CD8-positive, alpha-beta memory T cell (primary cell): ENCODE data around the gene DCP1B. TPM values are rescaled to one million over a fixed set of nuclear protein-coding genes. Genes with fewer than 3 reads are reported as not detected.

ENCODE experiments used
- CTCF ChIA-PET: fragments of 350-600 bp; sonication (Branson Sonifier 250); formaldehyde crosslinking; loops from one replicate; lab custom pipeline; 2021; ENCODE audit warnings: antibody characterized with exemption; lab: Charles Lee
- POLR2A ChIA-PET: fragments of 350-600 bp; sonication (Branson Sonifier 250); formaldehyde crosslinking; loops from one replicate; lab custom pipeline; 2021; ENCODE audit warnings: antibody characterized with exemption; lab: Charles Lee
- DNase-seq, 5 donors: peaks; one replicate each; pipeline versions ENCODE4 v3.0.0 to v3.0.0-alpha.2; 2020 to 2022; ENCODE audit warnings: mixed read lengths in 1 of 5
- H3K27ac ChIP-seq: one replicate; pipeline ENCODE4 v1.7.0; 2013; ENCODE audit warnings: low read depth, mild to moderate bottlenecking, low read length, moderate library complexity
- H3K27me3 ChIP-seq: 2 replicates; pipeline ENCODE4 v1.7.0; 2013; ENCODE audit warnings: low read length, mild to moderate bottlenecking; ENCODE audit not compliant: insufficient read depth, poor library complexity, severe bottlenecking
- H3K36me3 ChIP-seq: 2 replicates; pipeline ENCODE4 v1.7.0; 2013; ENCODE audit warnings: mild to moderate bottlenecking, low read length, moderate library complexity; ENCODE audit not compliant: insufficient read depth
- H3K4me1 ChIP-seq: 2 replicates; pipeline ENCODE4 v1.7.0; 2013; ENCODE audit warnings: mild to moderate bottlenecking, low read length, moderate library complexity; ENCODE audit not compliant: insufficient read depth
- H3K4me3 ChIP-seq: 2 replicates; pipeline ENCODE4 v1.7.0; 2013; ENCODE audit warnings: mild to moderate bottlenecking, low read length
- H3K9me3 ChIP-seq: 2 replicates; pipeline ENCODE4 v1.7.0; 2013; ENCODE audit warnings: mild to moderate bottlenecking, low read length
- H3K27ac Mint-ChIP-seq, 8 donors: one replicate each; pipeline ENCODE4 v1.8.0; 2020 to 2021; ENCODE audit warnings: mixed read lengths in 8 of 8, mild to moderate bottlenecking in 6 of 8, inconsistent platforms in 3 of 8, moderate library complexity in 3 of 8
- H3K27me3 Mint-ChIP-seq, 2 donors: one replicate each; pipeline ENCODE4 v1.8.0; 2020 to 2021; ENCODE audit warnings: mixed read lengths in 2 of 2, mild to moderate bottlenecking in 1 of 2, moderate library complexity in 1 of 2
- H3K36me3 Mint-ChIP-seq, 3 donors: one replicate each; pipeline ENCODE4 v1.8.0; 2020 to 2021; ENCODE audit warnings: mixed read lengths in 3 of 3, inconsistent platforms in 1 of 3, mild to moderate bottlenecking in 1 of 3
- H3K4me1 Mint-ChIP-seq, 3 donors: one replicate each; pipeline ENCODE4 v1.8.0; 2020 to 2021; ENCODE audit warnings: mixed read lengths in 3 of 3, inconsistent platforms in 1 of 3, mild to moderate bottlenecking in 1 of 3
- H3K4me3 Mint-ChIP-seq, 7 donors: one replicate each; pipeline ENCODE4 v1.8.0; 2020 to 2021; ENCODE audit warnings: mixed read lengths in 7 of 7, mild to moderate bottlenecking in 6 of 7, moderate library complexity in 4 of 7, inconsistent platforms in 2 of 7
- H3K9me3 Mint-ChIP-seq, 5 donors: one replicate each; pipeline ENCODE4 v1.8.0; 2020 to 2022; ENCODE audit warnings: mixed read lengths in 5 of 5, mild to moderate bottlenecking in 3 of 5, moderate library complexity in 2 of 5, inconsistent platforms in 1 of 5
- polyA plus RNA-seq: library from polyadenylated mRNA; unstranded; fragments of 300-500 nt; fragmentation: Illumina TruSeq; gene quantifications from one replicate; pipeline ENCODE4 v1.2.3, GENCODE V29; 2021
- total RNA-seq, 2 experiments: library from RNA; stranded (reverse); gene quantifications; one replicate each; pipeline ENCODE4 v1.2.3, GENCODE V29; 2021

DCP1B gene
- total and polyA plus RNA-seq, 3 experiments from 2014 or later: 13.9 to 26.0 (median 16.7) TPM

GRCh38 chr12:1978078-1978862 lies 26.0 kb downstream of the DCP1B start:
- no peaks in the 10 kb centered on the region for H3K27me3 ChIP-seq
- Mint-ChIP-seq H3K36me3 (peaks cover 3 to 26% (median 7%) of the 10 kb centered on the region in 3 donors), H3K27ac (no peak overlapping the region), H3K4me1 (peaks cover 7 to 34% (median 22%) of the 10 kb centered on the region in 3 donors), H3K27me3 (no peaks in the 10 kb centered on the region), H3K4me3 (no peak overlapping the region), H3K9me3 (no peaks in the 10 kb centered on the region)
- no peaks in the 10 kb centered on the region for H3K4me1 ChIP-seq
- ChIA-PET POLR2A (no interaction called here), CTCF (no interaction called here)
- DNase-seq: no peak
- no peaks in the 10 kb centered on the region for H3K36me3 ChIP-seq
- no peak overlapping the region for H3K4me3 ChIP-seq
- no peak overlapping the region for H3K27ac ChIP-seq
- no peaks in the 10 kb centered on the region for H3K9me3 ChIP-seq

DNA sequence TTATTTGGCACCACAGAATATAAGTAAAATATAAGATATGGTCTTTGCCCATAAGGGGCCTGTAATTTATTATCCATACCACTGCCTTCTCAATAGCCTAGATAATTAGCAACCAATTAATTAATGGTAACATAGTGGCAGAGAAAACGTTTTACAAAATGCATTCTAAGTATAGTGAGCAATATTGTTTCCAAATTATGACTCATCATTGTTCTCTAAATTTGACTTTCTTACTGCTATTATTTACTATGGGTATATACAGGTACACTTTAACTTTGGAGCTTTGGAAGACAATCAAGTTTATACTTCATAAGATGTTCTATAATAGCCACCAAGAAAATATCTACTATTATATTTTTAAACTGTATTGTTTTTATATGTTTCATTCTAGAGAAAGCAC lies 26.7 kb downstream of the DCP1B start:
- H3K4me3 ChIP-seq: no peak overlapping the region
- no peaks in the 10 kb centered on the region for H3K4me1 ChIP-seq
- H3K27ac ChIP-seq: no peak overlapping the region
- no peaks in the 10 kb centered on the region for H3K27me3 Mint-ChIP-seq
- CTCF ChIA-PET: no interaction called here
- H3K9me3 Mint-ChIP-seq: no peaks in the 10 kb centered on the region
- H3K27me3 ChIP-seq: no peaks in the 10 kb centered on the region
- DNase-seq: no peak
- no peaks in the 10 kb centered on the region for H3K36me3 ChIP-seq
- H3K36me3 Mint-ChIP-seq: peaks cover 3 to 26% (median 8%) of the 10 kb centered on the region in 3 donors
- POLR2A ChIA-PET: no interaction called here
- H3K4me3 Mint-ChIP-seq: no peak overlapping the region
- H3K27ac Mint-ChIP-seq: no peak overlapping the region
- H3K9me3 ChIP-seq: no peaks in the 10 kb centered on the region
- peaks cover 7 to 34% (median 27%) of the 10 kb centered on the region in 3 donors for H3K4me1 Mint-ChIP-seq

DNA sequence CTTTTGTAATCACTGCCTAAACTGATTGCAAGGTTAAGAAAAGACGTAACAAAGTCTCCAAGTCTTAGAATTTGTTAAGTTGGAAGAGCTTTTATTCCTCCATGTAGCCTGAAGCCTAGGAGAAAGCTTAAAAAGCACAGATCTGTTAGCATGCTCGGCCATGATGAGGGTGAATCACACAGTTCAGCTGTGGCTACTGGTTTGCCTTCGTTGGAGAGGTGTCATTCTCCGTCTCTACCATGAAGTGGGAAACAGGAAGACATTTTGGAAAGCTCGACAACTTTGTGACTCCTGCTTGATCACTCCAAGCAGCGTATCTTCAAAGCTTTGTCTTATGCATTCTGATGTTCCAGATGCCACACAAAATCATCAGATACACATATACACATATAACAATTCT lies 27.1 kb downstream of the DCP1B start:
- H3K4me1 ChIP-seq: no peaks in the 10 kb centered on the region
- Mint-ChIP-seq H3K27me3 (no peaks in the 10 kb centered on the region), H3K36me3 (peaks cover 3 to 29% (median 8%) of the 10 kb centered on the region in 3 donors), H3K4me1 (peaks cover 7 to 38% (median 30%) of the 10 kb centered on the region in 3 donors), H3K27ac (peak overlapping the region in 2 of 8 donors; percentile 36 to 43), H3K9me3 (no peaks in the 10 kb centered on the region), H3K4me3 (no peak overlapping the region)
- no peaks in the 10 kb centered on the region for H3K27me3 ChIP-seq
- DNase-seq: no peak
- no peaks in the 10 kb centered on the region for H3K9me3 ChIP-seq
- ChIA-PET POLR2A (no interaction called here), CTCF (no interaction called here)
- no peak overlapping the region for H3K4me3 ChIP-seq
- no peak overlapping the region for H3K27ac ChIP-seq
- no peaks in the 10 kb centered on the region for H3K36me3 ChIP-seq

DNA sequence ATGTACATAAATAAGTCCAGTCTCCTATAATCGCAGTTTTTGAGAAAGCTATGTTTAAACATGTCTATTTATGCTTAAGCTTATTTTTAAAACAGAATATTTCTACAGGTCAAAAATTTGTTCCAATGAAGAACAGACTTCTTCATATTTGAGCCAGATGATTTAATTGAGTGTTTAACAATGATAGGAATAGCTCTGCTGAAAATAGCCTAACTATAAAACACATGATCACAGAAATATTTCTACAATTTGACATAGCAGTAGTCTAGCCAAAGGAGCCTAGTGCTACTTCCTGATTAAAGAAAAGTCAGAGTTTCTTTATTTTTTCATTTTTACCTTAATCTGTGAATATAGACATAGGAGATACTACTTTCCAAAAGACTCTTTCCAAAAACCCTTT lies 29.4 kb downstream of the DCP1B start:
- Mint-ChIP-seq H3K27me3 (no peaks in the 10 kb centered on the region), H3K36me3 (peaks cover 0 to 21% (median 13%) of the 10 kb centered on the region in 3 donors), H3K4me3 (no peak overlapping the region), H3K4me1 (peaks cover 9 to 40% (median 31%) of the 10 kb centered on the region in 3 donors), H3K9me3 (no peaks in the 10 kb centered on the region), H3K27ac (no peak overlapping the region)
- Histone ChIP-seq H3K36me3 (no peaks in the 10 kb centered on the region), H3K27me3 (no peaks in the 10 kb centered on the region), H3K4me1 (no peaks in the 10 kb centered on the region), H3K9me3 (no peaks in the 10 kb centered on the region), H3K4me3 (no peak overlapping the region), H3K27ac (no peak overlapping the region)
- DNase-seq: no peak
- POLR2A ChIA-PET: interaction anchor here (0.6 kb wide), 1 partner anchor 30 kb away, joined by 6 read pairs; no protein-coding TSS in a partner anchor
- CTCF ChIA-PET: interaction anchor here (0.9 to 1.0 kb wide), 2 partner anchors 35 to 59 kb away, joined by 3 read pairs; no protein-coding TSS in a partner anchor

DNA sequence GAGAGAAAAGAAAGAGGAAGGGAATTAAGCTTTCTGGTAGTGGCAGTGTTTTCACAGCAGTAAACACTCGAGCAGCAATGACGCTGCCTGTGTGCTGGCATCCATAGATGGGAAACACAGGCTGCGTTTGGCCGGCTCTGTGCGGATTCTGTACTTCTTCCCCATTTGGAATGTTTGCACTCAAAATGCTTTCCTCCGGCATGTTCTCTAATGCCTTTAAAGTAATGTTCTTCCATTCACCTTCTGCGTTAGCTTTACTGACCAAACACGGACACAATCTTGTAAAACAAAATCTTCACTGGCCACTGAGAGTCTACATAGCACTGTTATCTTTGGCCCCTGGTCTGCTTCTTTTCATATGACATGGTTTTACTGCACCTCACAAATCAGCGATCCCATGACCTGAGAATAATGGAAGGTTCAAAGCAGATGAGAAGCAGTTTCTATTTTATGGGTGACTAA lies 31.4 kb downstream of the DCP1B start:
- H3K4me1 ChIP-seq: no peaks in the 10 kb centered on the region
- no peak for DNase-seq
- ChIA-PET CTCF (no interaction called here), POLR2A (no interaction called here)
- H3K4me3 Mint-ChIP-seq: no peak overlapping the region
- H3K9me3 Mint-ChIP-seq: no peaks in the 10 kb centered on the region
- peak overlapping the region in 1 of 8 donors; percentile 19 for H3K27ac Mint-ChIP-seq
- H3K4me3 ChIP-seq: no peak overlapping the region
- no peaks in the 10 kb centered on the region for H3K27me3 ChIP-seq
- H3K9me3 ChIP-seq: no peaks in the 10 kb centered on the region
- no peak overlapping the region for H3K27ac ChIP-seq
- no peaks in the 10 kb centered on the region for H3K27me3 Mint-ChIP-seq
- H3K4me1 Mint-ChIP-seq: peaks cover 6 to 42% (median 31%) of the 10 kb centered on the region in 3 donors
- H3K36me3 Mint-ChIP-seq: peaks cover 0 to 24% (median 11%) of the 10 kb centered on the region in 3 donors
- H3K36me3 ChIP-seq: no peaks in the 10 kb centered on the region

GRCh38 chr12:1972260-1972659 lies 32.0 kb downstream of the DCP1B start:
- DNase-seq: no peak
- Histone ChIP-seq H3K27ac (no peak overlapping the region), H3K27me3 (no peaks in the 10 kb centered on the region), H3K4me1 (no peaks in the 10 kb centered on the region), H3K9me3 (no peaks in the 10 kb centered on the region), H3K36me3 (no peaks in the 10 kb centered on the region), H3K4me3 (no peak overlapping the region)
- H3K27me3 Mint-ChIP-seq: no peaks in the 10 kb centered on the region
- H3K9me3 Mint-ChIP-seq: no peaks in the 10 kb centered on the region
- H3K27ac Mint-ChIP-seq: peak overlapping the region in 1 of 8 donors; percentile 57
- H3K4me3 Mint-ChIP-seq: no peak overlapping the region
- peaks cover 0 to 28% (median 12%) of the 10 kb centered on the region in 3 donors for H3K36me3 Mint-ChIP-seq
- POLR2A ChIA-PET: no interaction called here
- peaks cover 6 to 42% (median 31%) of the 10 kb centered on the region in 3 donors for H3K4me1 Mint-ChIP-seq
- CTCF ChIA-PET: no interaction called here

- Mint-ChIP-seq H3K4me1 (peaks cover 4 to 23% (median 22%) of the 10 kb centered on the region in 3 donors), H3K27ac (peak overlapping the region in 1 of 8 donors; percentile 33), H3K36me3 (peaks cover 0 to 37% (median 24%) of the 10 kb centered on the region in 3 donors), H3K4me3 (no peak overlapping the region), H3K9me3 (no peaks in the 10 kb centered on the region), H3K27me3 (no peaks in the 10 kb centered on the region)
- ChIA-PET POLR2A (no interaction called here), CTCF (interaction anchor here (0.8 kb wide), 1 partner anchor 30 kb away, joined by 3 read pairs; no protein-coding TSS in a partner anchor)
- no peak for DNase-seq
- Histone ChIP-seq H3K4me3 (no peak overlapping the region), H3K4me1 (no peaks in the 10 kb centered on the region), H3K27me3 (no peaks in the 10 kb centered on the region), H3K27ac (no peak overlapping the region), H3K36me3 (peaks cover 9% of the 10 kb centered on the region), H3K9me3 (no peaks in the 10 kb centered on the region)
These were observed 33.8 kb downstream of the DCP1B start for GRCh38 chr12:1970331-1970900.
